ENCODE results near the gene IL10RB.
A peak's percentile ranks its signal among the peaks of the same experiment; 100 is the strongest.
"Not testable (repeated sequence)": the region's sequence is repeated elsewhere in the genome, so short reads cannot be mapped to it uniquely, and the experiment has no call there.

IL10RB gene

DNA sequence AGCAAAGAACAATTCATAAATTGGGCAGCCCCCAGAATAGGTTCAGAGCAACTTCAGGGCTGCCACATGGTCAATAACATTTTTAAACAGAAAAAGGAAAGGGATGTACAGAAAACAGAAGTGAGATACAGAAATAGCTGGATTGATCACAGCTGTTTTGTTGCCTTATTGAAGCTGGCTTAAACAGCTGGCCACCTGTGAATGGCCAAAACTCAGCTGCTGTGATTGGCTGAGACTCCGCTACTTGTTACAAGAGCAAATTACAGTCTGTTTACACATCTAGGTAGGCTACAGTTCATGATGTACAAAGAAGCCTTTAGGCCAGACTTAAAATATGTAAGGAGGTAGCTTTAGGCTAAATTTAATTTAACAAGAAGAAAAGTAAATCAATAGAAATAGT lies 47.0 kb downstream of the IL10RB start:
- no peak for DNase-seq (ENCODE audit: low read depth, low spot score)
- no CpG with 5 or more reads among the region's 1 CpG for WGBS (ENCODE audit: insufficient coverage, insufficient read length)
- H3K4me3 ChIP-seq (ENCODE audit: low read length) = no peak overlapping the region

DNA sequence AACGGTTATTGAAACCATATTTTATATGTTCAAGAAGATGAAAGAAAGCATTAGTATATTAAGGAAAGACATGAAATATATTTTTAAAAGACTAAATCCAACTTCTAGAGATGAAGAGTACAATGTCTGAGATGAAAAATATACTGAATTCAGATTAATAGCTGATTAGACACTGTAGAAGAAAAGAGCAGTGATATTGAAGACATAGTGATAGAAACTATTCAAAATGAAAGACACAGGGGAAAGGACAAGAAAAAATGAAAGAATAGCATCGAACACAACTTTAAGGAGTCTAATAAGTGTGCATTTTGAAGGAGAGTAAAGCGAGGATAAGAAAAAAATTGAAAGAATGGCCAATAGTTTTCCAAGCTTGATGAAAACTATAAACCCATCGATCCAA lies 47.4 kb downstream of the IL10RB start:
- Histone ChIP-seq H3K4me1 (ENCODE audit: control insufficient read depth, insufficient read depth, low read length) (no peaks in the 10 kb centered on the region), H3K27ac (ENCODE audit: low read length) (no peak overlapping the region), H3K9me3 (ENCODE audit: control insufficient read depth, insufficient read depth, low read length) (no peaks in the 10 kb centered on the region), H3K4me3 (ENCODE audit: low read length) (no peak overlapping the region), H3K27me3 (ENCODE audit: control insufficient read depth, insufficient read depth, low read length) (no peaks in the 10 kb centered on the region), H3K36me3 (ENCODE audit: control insufficient read depth, insufficient read depth, low read length) (no peaks in the 10 kb centered on the region)
- WGBS (ENCODE audit: insufficient coverage, insufficient read length) = 100% methylated on average over 1 of the region's 4 CpGs
- no peak for DNase-seq (ENCODE audit: low read depth, low spot score)

More for the DNA sequence above, 47.0 kb downstream of the IL10RB start:
- Histone ChIP-seq H3K27me3 (ENCODE audit: control insufficient read depth, insufficient read depth, low read length) (no peaks in the 10 kb centered on the region), H3K4me1 (ENCODE audit: control insufficient read depth, insufficient read depth, low read length) (no peaks in the 10 kb centered on the region), H3K36me3 (ENCODE audit: control insufficient read depth, insufficient read depth, low read length) (no peaks in the 10 kb centered on the region), H3K9me3 (ENCODE audit: control insufficient read depth, insufficient read depth, low read length) (no peaks in the 10 kb centered on the region), H3K27ac (ENCODE audit: low read length) (no peak overlapping the region)

DNA sequence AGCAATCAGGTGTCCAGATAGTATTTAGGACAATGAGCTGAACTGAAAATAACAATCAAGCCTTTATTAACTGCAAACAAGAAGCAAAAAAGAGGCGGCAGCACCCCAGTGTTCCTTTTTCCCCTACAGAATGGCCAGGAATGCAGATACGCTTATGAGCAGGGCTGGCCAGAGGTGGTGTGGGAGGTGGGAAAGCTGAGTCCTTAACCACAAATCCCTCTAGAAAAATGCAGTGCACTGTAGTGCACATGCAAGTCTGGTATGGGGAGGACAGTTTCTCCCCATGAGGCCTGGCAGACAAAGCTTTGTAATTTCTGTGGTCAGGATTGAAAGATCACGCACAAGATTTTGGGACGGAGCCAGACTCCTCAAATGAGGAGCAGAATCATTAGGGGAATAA lies 47.9 kb downstream of the IL10RB start:
- no peak for DNase-seq (ENCODE audit: low read depth, low spot score)
- Histone ChIP-seq H3K4me3 (ENCODE audit: low read length) (no peak overlapping the region), H3K27me3 (ENCODE audit: control insufficient read depth, insufficient read depth, low read length) (no peaks in the 10 kb centered on the region), H3K9me3 (ENCODE audit: control insufficient read depth, insufficient read depth, low read length) (no peaks in the 10 kb centered on the region), H3K27ac (ENCODE audit: low read length) (no peak overlapping the region), H3K36me3 (ENCODE audit: control insufficient read depth, insufficient read depth, low read length) (no peaks in the 10 kb centered on the region), H3K4me1 (ENCODE audit: control insufficient read depth, insufficient read depth, low read length) (no peaks in the 10 kb centered on the region)
- no CpG with 5 or more reads among the region's 4 CpGs for WGBS (ENCODE audit: insufficient coverage, insufficient read length)

DNA sequence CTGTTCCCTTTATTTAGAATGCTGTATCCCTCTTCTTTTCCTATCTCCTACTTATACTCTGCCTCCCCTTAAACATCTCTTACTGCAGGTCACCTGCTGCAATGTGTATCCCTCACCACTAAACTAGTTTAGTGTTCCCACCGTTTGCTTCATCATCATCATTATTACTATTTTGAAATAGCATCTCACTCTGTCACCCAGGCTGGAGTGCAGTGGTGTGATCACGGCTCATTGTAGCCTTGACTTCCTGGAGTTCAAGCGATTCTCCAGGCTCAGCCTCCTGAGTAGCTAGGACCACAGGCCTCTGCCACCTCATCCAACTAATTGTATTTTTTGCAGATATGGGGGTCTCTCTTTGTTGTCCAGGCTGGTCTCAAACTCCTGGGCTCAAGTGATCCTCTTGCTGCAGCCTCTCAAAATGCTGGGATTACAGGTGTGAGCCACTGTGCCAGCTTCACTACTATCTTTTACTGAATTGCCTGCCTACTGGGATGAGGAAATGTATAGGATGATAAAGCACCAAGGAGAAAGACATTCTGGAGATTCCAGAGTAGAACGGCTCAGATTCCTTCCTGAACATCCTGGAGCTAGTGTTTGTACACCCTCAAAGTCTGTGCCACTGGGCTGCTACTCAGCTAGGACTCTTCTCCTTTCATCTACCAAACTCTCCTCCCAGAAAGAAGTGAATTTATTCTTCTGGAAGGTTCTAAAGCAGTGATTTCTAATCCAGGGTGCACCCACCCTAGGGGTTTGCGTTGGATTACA lies 50.0 kb downstream of the IL10RB start:
- H3K27me3 ChIP-seq (ENCODE audit: control insufficient read depth, insufficient read depth, low read length) = no peaks in the 10 kb centered on the region
- no peaks in the 10 kb centered on the region for H3K36me3 ChIP-seq (ENCODE audit: control insufficient read depth, insufficient read depth, low read length)
- no peaks in the 10 kb centered on the region for H3K9me3 ChIP-seq (ENCODE audit: control insufficient read depth, insufficient read depth, low read length)
- no CpG with 5 or more reads among the region's 5 CpGs for WGBS (ENCODE audit: insufficient coverage, insufficient read length)
- no peak overlapping the region for H3K27ac ChIP-seq (ENCODE audit: low read length)
- no peak for DNase-seq (ENCODE audit: low read depth, low spot score)
- no peak overlapping the region for H3K4me3 ChIP-seq (ENCODE audit: low read length)
- H3K4me1 ChIP-seq (ENCODE audit: control insufficient read depth, insufficient read depth, low read length) = no peaks in the 10 kb centered on the region

DNA sequence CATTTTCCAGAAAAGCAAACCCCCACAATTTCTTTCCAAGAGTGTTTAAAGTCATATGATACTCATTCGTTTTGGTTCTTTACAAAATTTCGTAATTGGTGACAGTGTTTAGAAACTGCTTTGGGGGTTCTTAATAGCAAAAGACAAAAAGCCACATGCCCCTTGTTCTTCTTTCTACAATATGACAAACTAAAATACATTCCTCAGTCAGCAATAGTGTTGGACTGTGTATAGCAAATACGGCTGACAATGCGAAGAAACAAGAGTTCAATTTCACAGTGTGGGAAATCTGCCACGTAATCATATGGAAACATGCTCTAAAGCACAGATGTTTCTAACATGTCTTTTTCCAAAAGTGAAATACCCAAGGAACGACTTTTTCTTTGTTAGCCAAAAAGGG lies 51.0 kb downstream of the IL10RB start:
- Histone ChIP-seq H3K4me1 (ENCODE audit: control insufficient read depth, insufficient read depth, low read length) (no peaks in the 10 kb centered on the region), H3K4me3 (ENCODE audit: low read length) (no peak overlapping the region), H3K9me3 (ENCODE audit: control insufficient read depth, insufficient read depth, low read length) (no peaks in the 10 kb centered on the region), H3K27ac (ENCODE audit: low read length) (no peak overlapping the region), H3K27me3 (ENCODE audit: control insufficient read depth, insufficient read depth, low read length) (no peaks in the 10 kb centered on the region), H3K36me3 (ENCODE audit: control insufficient read depth, insufficient read depth, low read length) (no peaks in the 10 kb centered on the region)
- no peak for DNase-seq (ENCODE audit: low read depth, low spot score)
- WGBS (ENCODE audit: insufficient coverage, insufficient read length) = no CpG with 5 or more reads among the region's 6 CpGs

DNA sequence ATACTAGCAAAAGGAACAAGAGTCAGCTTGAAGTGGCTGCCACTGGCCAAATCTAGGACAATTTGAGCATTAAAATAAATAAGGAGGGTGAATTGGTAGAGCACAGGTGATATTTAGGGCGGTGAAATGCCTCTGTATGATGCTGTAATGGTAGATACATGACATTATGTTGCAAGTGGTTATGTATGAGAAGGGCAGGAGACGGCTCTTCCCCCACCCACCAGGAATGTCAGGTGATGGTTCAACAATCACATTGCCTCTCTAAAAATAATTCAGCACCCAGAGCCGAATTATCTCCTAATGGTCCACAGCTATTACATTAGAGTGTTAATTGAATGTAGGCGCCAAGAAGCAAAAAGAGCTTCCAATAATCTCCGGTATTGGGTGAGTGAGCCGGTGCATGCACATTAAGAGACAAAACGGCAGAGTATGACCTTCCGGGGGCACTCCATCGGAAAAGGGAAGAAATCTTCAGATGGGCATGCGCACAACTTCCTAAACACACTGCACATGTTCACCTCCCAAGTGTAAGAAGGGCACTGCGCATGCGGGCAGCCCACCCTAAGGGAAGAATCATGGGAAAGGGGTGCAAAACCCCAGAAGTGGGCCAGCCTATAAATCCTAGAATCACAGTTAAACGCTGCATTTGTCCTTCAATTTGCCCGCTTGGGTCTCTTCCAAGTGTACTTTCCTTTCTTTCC lies 51.8 kb downstream of the IL10RB start:
- WGBS (ENCODE audit: insufficient coverage, insufficient read length) = no CpG with 5 or more reads among the region's 14 CpGs
- no peak overlapping the region for H3K4me3 ChIP-seq (ENCODE audit: low read length)
- H3K27ac ChIP-seq (ENCODE audit: low read length) = no peak overlapping the region
- H3K4me1 ChIP-seq (ENCODE audit: control insufficient read depth, insufficient read depth, low read length) = no peaks in the 10 kb centered on the region
- H3K9me3 ChIP-seq (ENCODE audit: control insufficient read depth, insufficient read depth, low read length) = no peaks in the 10 kb centered on the region
- no peaks in the 10 kb centered on the region for H3K27me3 ChIP-seq (ENCODE audit: control insufficient read depth, insufficient read depth, low read length)
- H3K36me3 ChIP-seq (ENCODE audit: control insufficient read depth, insufficient read depth, low read length) = no peaks in the 10 kb centered on the region
- DNase-seq (ENCODE audit: low read depth, low spot score) = no peak

DNA sequence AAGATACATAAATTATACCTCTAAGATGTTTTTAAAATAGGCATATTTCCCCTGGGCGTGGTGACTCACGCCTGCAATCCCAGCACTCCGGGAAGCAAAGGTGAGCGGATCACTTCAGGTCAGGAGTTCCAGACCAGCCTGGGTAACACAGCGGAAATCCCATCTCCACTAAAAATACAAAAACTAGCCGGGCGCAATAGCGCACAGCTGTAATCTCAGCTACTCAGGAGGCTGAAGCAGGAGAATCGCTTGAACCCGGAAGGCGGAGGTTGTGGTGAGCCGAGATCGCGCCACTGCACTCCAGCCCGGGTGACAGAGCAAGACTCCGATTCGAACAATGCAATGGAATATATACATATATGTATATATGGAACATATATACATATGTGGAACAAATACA lies 54.8 kb downstream of the IL10RB start:
- not testable (repeated sequence) for H3K27me3 ChIP-seq (ENCODE audit: control insufficient read depth, insufficient read depth, low read length); H3K36me3 ChIP-seq (ENCODE audit: control insufficient read depth, insufficient read depth, low read length); H3K4me1 ChIP-seq (ENCODE audit: control insufficient read depth, insufficient read depth, low read length); DNase-seq (ENCODE audit: low read depth, low spot score); H3K27ac ChIP-seq (ENCODE audit: low read length); H3K4me3 ChIP-seq (ENCODE audit: low read length); H3K9me3 ChIP-seq (ENCODE audit: control insufficient read depth, insufficient read depth, low read length)
- WGBS (ENCODE audit: insufficient coverage, insufficient read length) = no CpG with 5 or more reads among the region's 17 CpGs

DNA sequence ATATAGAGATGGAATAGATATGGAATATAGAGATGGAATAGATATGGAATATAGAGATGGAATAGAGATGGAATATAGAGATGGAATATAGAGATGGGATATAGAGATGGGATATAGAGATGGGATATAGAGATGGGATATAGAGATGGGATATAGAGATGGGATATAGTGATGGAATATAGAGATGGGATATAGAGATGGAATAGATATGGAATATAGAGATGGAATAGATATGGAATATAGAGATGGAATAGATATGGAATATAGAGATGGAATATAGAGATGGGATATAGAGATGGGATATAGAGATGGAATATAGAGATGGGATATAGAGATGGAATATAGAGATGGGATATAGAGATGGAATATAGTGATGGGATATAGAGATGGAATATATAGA lies 57.4 kb downstream of the IL10RB start:
- not testable (repeated sequence) for H3K27ac ChIP-seq (ENCODE audit: low read length); DNase-seq (ENCODE audit: low read depth, low spot score); H3K4me1 ChIP-seq (ENCODE audit: control insufficient read depth, insufficient read depth, low read length); H3K27me3 ChIP-seq (ENCODE audit: control insufficient read depth, insufficient read depth, low read length); H3K4me3 ChIP-seq (ENCODE audit: low read length); H3K9me3 ChIP-seq (ENCODE audit: control insufficient read depth, insufficient read depth, low read length); H3K36me3 ChIP-seq (ENCODE audit: control insufficient read depth, insufficient read depth, low read length)

DNA sequence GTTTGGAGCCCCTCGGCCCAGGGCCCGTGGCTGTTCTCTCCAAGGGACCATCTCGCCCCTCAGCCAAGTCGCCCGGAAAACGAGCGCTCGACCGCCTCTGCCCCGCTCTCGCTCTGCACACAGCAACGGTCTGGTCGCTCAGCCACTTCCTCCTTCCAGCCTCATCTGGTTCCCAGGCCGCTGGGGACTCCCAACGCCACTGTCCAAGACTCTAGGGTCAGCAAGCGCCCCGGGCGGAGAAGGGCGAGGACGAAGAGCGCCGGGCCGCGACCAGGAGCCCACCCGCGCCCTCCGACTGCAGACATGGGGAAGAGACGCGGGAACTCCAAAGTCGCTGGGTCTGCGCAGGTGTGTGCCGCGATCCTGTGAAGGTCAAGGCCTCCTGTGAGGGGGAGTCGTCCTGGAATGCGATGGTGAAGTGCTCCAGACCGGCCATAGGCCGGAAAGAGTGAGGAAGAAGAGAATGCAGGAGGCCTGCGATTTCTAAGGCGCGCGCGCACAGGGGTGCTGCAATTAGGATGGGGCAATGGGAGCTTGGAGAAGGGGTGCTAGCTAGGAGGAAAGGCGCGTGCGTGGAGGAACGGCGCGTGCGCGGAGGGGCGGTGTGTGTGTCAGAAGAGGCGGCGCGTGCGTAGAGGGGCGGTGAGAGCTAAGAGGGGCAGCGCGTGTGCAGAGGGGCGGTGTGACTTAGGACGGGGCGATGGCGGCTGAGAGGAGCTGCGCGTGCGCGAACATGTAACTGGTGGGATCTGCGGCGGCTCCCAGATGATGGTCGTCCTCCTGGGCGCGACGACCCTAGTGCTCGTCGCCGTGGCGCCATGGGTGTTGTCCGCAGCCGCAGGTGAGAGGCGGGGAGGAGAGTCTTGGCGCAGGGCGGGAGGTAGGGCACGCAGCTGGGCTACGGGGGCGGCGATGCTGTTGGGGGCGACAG lies 58.4 kb downstream of the IL10RB start, which contains the start of gene IFNAR1:
TSS of gene IFNAR1 (plus strand) at position 680 of the 931 bp plus-strand sequence. CDS start at position 766, 86 bp downstream.
- Histone ChIP-seq H3K4me1 (ENCODE audit: control insufficient read depth, insufficient read depth, low read length) (no peaks in the 10 kb centered on the region), H3K27ac (ENCODE audit: low read length) (no peak within 1 kb of the TSS), H3K27me3 (ENCODE audit: control insufficient read depth, insufficient read depth, low read length) (no peaks in the 10 kb centered on the region), H3K9me3 (ENCODE audit: control insufficient read depth, insufficient read depth, low read length) (no peaks in the 10 kb centered on the region), H3K36me3 (ENCODE audit: control insufficient read depth, insufficient read depth, low read length) (no peaks in the 10 kb centered on the region), H3K4me3 (ENCODE audit: low read length) (peak within 1 kb of the TSS; percentile 86; the same call in 1 of the 2 replicates)
- peak; percentile 84 for DNase-seq (ENCODE audit: low read depth, low spot score)
- WGBS (ENCODE audit: insufficient coverage, insufficient read length) = no CpG with 5 or more reads among the region's 86 CpGs
